Right lobe of liver (tissue), 6 donors: ENCODE results near the gene LSM10. TPM values are rescaled to one million over a fixed set of nuclear protein-coding genes. Genes with fewer than 3 reads are reported as not detected.

Source experiments
- ATAC-seq, 4 donors: fragments of 200-7000 bp; cut with Tn5 transposase; one replicate each; pipeline ENCODE4 v1.9.1; 2020; ENCODE audit warnings: mild to moderate bottlenecking in 4 of 4, moderate library complexity in 4 of 4
- DNase-seq, 3 donors: peaks; one replicate each; pipeline ENCODE4 v3.0.0-alpha.2; 2020
- H3K27ac ChIP-seq, 3 donors: fragments of 200-600 bp; one replicate each; pipeline ENCODE4 v1.8.0; 2022
- H3K27me3 ChIP-seq, 2 donors: fragments of 200-600 bp; one replicate each; pipeline ENCODE4 v1.8.0; 2022
- H3K36me3 ChIP-seq, 4 donors: fragments of 200-600 bp; sonication (generic) in 1 of 4; one replicate each; pipeline versions ENCODE4 v1.5.1 to v1.8.0; 2017 to 2022; ENCODE audit warnings: control low read depth in 1 of 4
- H3K4me1 ChIP-seq, 4 donors: fragments of 200-600 bp; sonication (generic) in 1 of 4; one replicate each; pipeline versions ENCODE4 v1.5.1 to v1.8.0; 2017 to 2022; ENCODE audit warnings: control low read depth in 1 of 4
- H3K4me3 ChIP-seq, 3 donors: fragments of 200-600 bp; one replicate each; pipeline ENCODE4 v1.8.0; 2022
- H3K9me3 ChIP-seq, 4 donors: fragments of 200-600 bp; sonication (generic) in 1 of 4; one replicate each; pipeline versions ENCODE4 v1.5.1 to v1.8.0; 2017 to 2022; ENCODE audit warnings: control low read depth in 1 of 4
- CTCF ChIP-seq, 4 donors: fragments of 200-600 bp in 3 of 4; fragments of 450-650 bp in 1 of 4; IDR thresholded peaks; one replicate each; pipeline versions ENCODE4 v1.5.1 to v1.8.0; 2016 to 2022; ENCODE audit warnings: antibody characterized with exemption in 4 of 4, mild to moderate bottlenecking in 2 of 4
- POLR2A ChIP-seq: fragments of 450-650 bp; IDR thresholded peaks from one replicate; pipeline ENCODE4 v1.6.1; 2017; ENCODE audit warnings: antibody characterized with exemption, mild to moderate bottlenecking
- WGBS: methylation state at CpG from one replicate; pipeline ENCODE4 v1.1.6; 2018; ENCODE audit warnings: low coverage, low lambda C conversion rate; ENCODE audit not compliant: insufficient coverage; ENCODE audit errors: missing lambda C conversion rate; 5-methylcytosine and 5-hydroxymethylcytosine counted together
- intact Hi-C, 2 donors: fragments of 100-400 bp; cut with DNase I; formaldehyde crosslinking; loops; one replicate each; pipeline versions ENCODE4 v1.11.2 to v1.14.1; 2022
- total RNA-seq, 6 experiments: library from RNA; depleted of rRNA in 2 of 6; stranded (reverse); fragments of >200 nt in 2 of 6; fragmentation: NEBNext Ultra II Directional in 3 of 6; extraction: Animal tissue kit (Norgen Biotek cat#: 25700) in 3 of 6; gene quantifications; one replicate each; pipeline versions ENCODE4 v1.1.0 to v1.2.4, GENCODE V29; 2016 to 2023
- donor health status: DM: no; HTN: yes; CAD: no.
- donor health status: DM: no; HTN: no; CAD: no.
- donor health status: DM: no; HTN: no; CAD: no.
- donor health status: DM: no; HTN: yes; CAD: no.
- donor health status: DM: no; HTN: yes; CAD: no.

Gene LSM10
- total RNA-seq, 6 experiments from 2014 or later: 15.2 to 42.0 (median 22.3) TPM

- ATAC-seq: no peak
These were observed 21.4 kb upstream of the LSM10 start for GRCh38 chr1:36419140-36419539.

GRCh38 chr1:36417931-36418330, 20.2 kb upstream of the LSM10 start:
- DNase-seq (no peak), ATAC-seq (no peak)
- Histone ChIP-seq H3K36me3 (no peaks in the 10 kb centered on the region), H3K9me3 (no peaks in the 10 kb centered on the region), H3K27me3 (no peaks in the 10 kb centered on the region), H3K4me1 (peaks cover 0 to 4% (median 0%) of the 10 kb centered on the region in 4 donors), H3K4me3 (no peak overlapping the region), H3K27ac (no peak overlapping the region)
- 58% methylated on average over 3 of the region's 9 CpGs for WGBS
- TF ChIP-seq POLR2A: no peak
- TF ChIP-seq CTCF (IDR thresholded peaks at IDR 0.05): no peak
- intact Hi-C loops: loop anchor here in 1 of 2 donors (5.0 kb wide), 1 partner anchor 76 kb away; no protein-coding TSS in a partner anchor

More at GRCh38 chr1:36419140-36419539, 21.4 kb upstream of the LSM10 start:
- no peaks in the 10 kb centered on the region for H3K27me3 ChIP-seq
- peaks cover 0 to 4% (median 0%) of the 10 kb centered on the region in 4 donors for H3K4me1 ChIP-seq
- no peaks in the 10 kb centered on the region for H3K9me3 ChIP-seq
- H3K36me3 ChIP-seq: no peaks in the 10 kb centered on the region
- WGBS: 82% methylated on average over 3 of the region's 3 CpGs
- no peak overlapping the region for H3K4me3 ChIP-seq
- no peak for TF ChIP-seq POLR2A
- TF ChIP-seq CTCF (IDR thresholded peaks at IDR 0.05): no peak
- intact Hi-C loops: loop anchor here in 1 of 2 donors (5.0 kb wide), 1 partner anchor 77 kb away; no protein-coding TSS in a partner anchor
- no peak for DNase-seq
- no peak overlapping the region for H3K27ac ChIP-seq

GRCh38 chr1:36415661-36416326, 18.1 kb upstream of the LSM10 start:
- H3K4me1 ChIP-seq: peaks cover 0 to 4% (median 0%) of the 10 kb centered on the region in 4 donors
- no peak overlapping the region for H3K4me3 ChIP-seq
- no peak overlapping the region for H3K27ac ChIP-seq
- H3K9me3 ChIP-seq: no peaks in the 10 kb centered on the region
- 83% methylated on average over 9 of the region's 15 CpGs for WGBS
- H3K27me3 ChIP-seq: no peaks in the 10 kb centered on the region
- intact Hi-C loops: loop anchor here in 1 of 2 donors (5.0 kb wide), 1 partner anchor 73 kb away; no protein-coding TSS in a partner anchor
- no peaks in the 10 kb centered on the region for H3K36me3 ChIP-seq
- no peak for DNase-seq
- no peak for ATAC-seq
- TF ChIP-seq CTCF (IDR thresholded peaks at IDR 0.05): no peak
- no peak for TF ChIP-seq POLR2A

GRCh38 chr1:36414384-36414783, 16.7 kb upstream of the LSM10 start:
- Histone ChIP-seq H3K27me3 (no peaks in the 10 kb centered on the region), H3K9me3 (no peaks in the 10 kb centered on the region), H3K4me1 (no peaks in the 10 kb centered on the region), H3K4me3 (no peak overlapping the region), H3K27ac (no peak overlapping the region), H3K36me3 (no peaks in the 10 kb centered on the region)
- TF ChIP-seq CTCF (IDR thresholded peaks at IDR 0.05) (no peak), POLR2A (no peak)
- ATAC-seq (no peak), DNase-seq (no peak)
- intact Hi-C loops: no loop called here
- WGBS: 84% methylated on average over 4 of the region's 4 CpGs
